GM20000 (cell line): ENCODE results near the gene CHRNA1.

Source experiments
- DNase-seq: peaks from one replicate; pipeline ENCODE4 v3.0.0; 2012; ENCODE audit warnings: low spot score
- TF ChIP-seq, protein P1 (sequence below): IDR thresholded peaks from 2 replicates; pipeline ENCODE4 v1.5.1; 2012; ENCODE audit warnings: mild to moderate bottlenecking, control low read depth; ENCODE audit errors: extremely low read depth, missing control alignments

The CHRNA1 gene

GRCh38 chr2:174798801-174799200 is 34.5 kb upstream of the CHRNA1 start:
- DNase-seq, result no peak
- TF ChIP-seq, protein P1, sequence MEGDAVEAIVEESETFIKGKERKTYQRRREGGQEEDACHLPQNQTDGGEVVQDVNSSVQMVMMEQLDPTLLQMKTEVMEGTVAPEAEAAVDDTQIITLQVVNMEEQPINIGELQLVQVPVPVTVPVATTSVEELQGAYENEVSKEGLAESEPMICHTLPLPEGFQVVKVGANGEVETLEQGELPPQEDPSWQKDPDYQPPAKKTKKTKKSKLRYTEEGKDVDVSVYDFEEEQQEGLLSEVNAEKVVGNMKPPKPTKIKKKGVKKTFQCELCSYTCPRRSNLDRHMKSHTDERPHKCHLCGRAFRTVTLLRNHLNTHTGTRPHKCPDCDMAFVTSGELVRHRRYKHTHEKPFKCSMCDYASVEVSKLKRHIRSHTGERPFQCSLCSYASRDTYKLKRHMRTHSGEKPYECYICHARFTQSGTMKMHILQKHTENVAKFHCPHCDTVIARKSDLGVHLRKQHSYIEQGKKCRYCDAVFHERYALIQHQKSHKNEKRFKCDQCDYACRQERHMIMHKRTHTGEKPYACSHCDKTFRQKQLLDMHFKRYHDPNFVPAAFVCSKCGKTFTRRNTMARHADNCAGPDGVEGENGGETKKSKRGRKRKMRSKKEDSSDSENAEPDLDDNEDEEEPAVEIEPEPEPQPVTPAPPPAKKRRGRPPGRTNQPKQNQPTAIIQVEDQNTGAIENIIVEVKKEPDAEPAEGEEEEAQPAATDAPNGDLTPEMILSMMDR, result no peak

DNA sequence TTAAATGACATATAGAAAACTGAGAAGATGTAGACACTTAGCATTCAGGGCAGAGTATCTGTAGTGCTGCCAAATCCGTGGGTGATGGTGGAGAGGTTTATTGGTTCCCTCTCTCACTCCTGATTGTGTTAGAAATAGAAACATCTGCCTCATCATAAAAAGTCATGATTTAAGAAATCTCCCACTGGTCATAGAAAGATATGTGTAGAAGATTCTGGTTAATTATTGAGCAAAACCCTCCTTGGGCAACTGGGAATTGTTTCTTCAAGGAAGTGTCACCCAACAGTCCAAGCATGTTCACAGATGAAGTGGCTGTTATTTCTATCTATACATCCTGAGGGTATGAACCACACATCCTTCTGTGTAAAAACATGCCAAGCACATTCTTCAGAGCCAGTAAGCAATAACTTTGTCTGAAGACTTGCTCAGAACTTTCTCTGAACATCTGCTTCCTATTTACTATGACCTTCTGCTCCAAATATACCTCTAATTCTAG is 33.6 kb upstream of the CHRNA1 start:
- no peak for DNase-seq
- TF ChIP-seq, protein P1, result no peak

DNA sequence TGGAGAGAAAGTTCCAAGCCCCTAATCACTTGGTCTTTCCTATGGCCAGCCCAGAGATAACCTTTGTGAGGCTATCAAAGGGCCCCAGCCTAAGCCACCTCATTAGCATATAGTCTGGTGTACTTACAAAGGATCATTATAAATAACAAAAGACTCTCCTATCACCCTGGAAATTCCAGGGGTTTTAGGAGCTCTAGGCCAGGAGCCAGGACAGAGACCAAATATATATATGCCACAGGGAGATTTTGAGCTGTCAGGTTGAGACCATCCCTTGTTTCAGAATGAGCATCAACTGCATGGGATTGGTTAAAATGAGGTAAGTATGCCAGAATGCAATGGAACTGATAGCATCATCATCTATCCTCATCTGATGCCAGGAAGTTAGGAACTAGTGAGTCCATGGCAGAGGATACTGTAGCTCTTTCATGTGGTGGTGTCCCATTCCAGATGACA is 32.1 kb upstream of the CHRNA1 start:
- TF ChIP-seq, protein P1, result no peak
- DNase-seq, result no peak

DNA sequence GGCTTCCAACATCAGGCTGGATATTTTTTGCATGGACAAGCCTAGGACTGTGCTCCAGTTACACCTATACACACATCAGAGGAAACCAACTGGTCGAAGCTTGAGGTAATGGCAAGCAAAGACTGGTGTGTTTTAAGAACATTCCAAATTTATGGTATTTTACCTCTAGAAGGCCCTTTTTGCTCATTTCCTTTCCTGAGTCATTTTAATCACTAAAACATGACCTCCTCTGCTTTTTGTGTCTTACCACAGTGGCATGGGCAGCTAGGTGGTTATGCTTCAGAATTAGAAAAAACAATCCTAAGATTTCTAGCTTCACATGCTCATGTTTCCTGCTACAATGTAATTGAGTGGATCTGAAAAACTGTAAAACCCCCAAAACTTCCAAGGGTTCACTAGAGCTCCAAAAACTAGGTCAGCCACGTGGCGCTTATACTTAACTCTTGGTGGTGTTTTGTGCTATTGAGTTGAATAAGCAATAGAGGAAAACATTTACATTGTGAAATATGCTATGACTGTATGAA is 30.6 kb upstream of the CHRNA1 start:
- TF ChIP-seq, protein P1, result no peak

DNA sequence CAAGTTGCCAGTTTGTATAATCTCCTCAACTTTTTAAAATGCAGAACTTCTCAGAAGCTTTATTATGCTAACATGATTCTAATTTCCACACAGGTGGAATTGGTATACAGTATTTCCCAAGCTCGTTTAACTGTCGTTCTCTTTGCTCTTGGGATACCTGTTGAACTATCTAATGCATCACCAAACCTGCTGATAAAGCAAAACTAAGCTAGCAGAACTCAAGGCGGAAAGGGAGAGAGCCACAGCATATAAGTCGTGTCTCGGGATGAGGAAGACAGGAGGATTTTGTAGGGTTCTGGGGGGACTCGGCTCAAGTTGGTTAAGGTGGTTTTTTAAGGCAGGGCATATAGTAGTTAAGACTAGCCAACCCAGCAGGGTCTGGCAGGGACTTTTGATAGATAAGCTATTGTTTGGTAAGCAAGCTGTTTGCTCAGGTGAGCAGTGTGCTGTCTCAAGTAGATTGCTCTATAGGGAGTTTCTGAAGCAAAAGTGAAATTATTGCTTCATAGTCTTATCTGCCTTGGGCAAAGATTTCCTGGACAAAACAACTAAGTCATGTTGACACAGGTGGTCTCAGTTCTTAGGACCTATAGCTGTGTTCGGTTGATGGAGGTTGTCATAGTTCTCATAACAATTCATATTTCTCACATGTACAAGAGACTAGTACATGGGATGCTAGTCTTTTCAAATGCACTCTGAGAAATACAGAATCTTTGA is 28.2 kb upstream of the CHRNA1 start:
- TF ChIP-seq, protein P1, result no peak
- DNase-seq, result no peak

More for the DNA sequence above, 30.6 kb upstream of the CHRNA1 start:
- DNase-seq, result no peak

DNA sequence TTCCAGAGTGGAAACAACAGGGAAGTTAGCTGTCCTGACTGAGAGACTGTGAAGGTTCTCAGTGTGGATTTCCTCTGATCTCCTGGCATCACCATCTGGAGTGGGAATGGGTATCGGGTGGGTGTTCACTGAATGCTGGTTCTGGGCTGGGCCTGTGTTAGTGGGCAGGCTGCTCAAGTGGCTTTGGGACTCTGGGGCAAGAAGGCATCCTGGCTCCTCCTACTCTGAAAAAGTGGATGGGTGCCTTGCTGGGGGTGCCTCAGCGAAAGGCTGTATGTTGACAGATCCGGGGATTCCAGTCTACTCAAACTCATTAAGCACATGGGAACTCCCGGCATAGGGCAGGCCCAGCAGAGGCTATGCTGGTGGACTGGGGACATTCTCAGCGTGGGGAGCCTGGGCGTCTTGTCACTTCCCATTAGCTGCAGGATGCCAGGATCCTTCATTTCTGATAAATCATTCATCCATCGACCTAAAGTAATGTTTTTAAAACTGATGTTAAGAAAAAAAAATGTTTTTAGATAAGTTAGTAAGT is 27.5 kb upstream of the CHRNA1 start:
- TF ChIP-seq, protein P1, result no peak
- DNase-seq, result no peak

- no peak for DNase-seq
- TF ChIP-seq, protein P1, result no peak
Observed at GRCh38 chr2:174791020-174791419, 26.7 kb upstream of the CHRNA1 start.
